ENCODE results near the gene PRR33.

Gene PRR33

GRCh38 chr11:1861435-1862411, 30.0 kb downstream of the PRR33 start:
- no peak for DNase-seq

DNA sequence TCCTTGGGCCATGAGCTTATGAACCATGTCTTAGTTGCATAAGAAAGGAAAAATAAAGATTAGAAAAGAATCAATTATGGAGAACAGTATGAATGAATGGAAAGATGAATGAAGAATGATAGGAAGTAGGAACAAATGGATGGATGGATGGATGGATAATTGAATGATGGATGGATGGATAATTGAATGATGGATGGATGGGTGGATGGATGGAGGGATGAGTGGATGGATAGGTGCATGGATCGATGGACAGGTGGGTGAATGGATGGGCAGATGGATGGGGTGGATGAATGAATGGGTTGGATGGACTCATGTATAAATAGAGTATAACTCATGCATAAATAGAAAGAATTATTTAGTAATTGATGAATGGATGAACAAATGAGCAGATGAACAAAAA, 31.6 kb downstream of the PRR33 start:
- DNase-seq, result no peak

DNA sequence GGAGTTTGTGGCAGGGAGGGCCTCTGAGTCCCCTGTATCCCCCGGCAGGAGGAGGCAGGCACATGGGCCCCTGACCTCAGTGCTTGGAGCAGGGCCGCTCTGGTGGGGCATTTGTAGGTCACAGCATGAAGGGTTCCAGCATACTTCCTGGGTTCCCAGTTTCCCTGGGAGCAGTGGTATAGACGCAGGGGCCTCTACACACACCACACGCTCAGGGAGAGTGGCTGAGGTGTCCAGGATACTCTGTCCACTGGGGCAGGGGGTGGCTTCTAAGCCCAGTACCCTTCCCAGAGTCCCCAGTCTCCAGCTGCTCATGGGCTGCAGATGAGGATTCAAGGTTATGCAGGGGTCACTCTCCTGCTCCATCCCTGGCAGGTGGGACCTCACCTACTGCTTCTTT, 32.7 kb downstream of the PRR33 start:
- no peak for DNase-seq

DNA sequence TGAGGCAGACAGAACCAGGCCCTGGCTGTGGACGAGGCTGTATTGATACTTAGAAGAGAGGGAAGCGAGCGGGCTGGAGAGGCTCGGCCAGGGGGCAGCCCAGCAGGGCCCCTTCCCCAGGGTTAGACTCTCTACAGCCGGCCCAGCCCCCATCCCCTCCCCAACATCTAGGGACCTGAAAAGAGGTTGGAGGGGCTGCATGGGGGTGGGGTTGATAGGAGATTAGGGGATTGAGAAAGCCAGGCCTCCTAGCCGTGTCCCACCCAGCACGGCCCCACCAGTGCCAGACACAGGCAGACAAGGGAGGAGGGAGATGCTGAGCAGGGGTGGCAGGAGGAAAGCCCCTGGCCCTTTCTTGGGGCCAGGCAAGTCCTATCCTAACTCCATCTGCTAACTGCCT, 33.1 kb downstream of the PRR33 start:
- no peak for DNase-seq

- no peak for DNase-seq
These were observed 33.5 kb downstream of the PRR33 start for GRCh38 chr11:1858154-1858553.

DNA sequence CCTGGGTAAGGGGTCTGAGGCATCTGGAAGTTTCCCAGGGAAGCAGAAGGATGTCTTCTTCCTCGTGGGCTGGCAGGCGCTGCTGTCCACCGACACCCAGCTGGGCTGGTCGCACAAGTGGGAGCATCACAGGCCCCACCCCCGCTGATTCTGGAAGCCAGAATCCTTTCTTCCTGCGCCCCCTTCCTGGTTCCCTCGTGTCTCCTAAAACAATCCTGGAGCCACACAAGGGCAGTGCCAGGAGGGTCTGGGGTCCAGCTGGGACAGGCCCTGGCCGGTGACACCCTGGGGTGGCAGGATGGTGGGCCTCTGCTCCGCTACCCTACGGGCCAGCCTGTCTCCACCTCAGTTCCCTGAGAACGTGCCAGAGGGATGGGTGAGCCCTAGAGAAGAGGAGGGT, 34.6 kb downstream of the PRR33 start:
- no peak for DNase-seq

- no peak for DNase-seq
These were observed 35.2 kb downstream of the PRR33 start for GRCh38 chr11:1856306-1857005.

GRCh38 chr11:1855886-1856265, 35.8 kb downstream of the PRR33 start:
- DNase-seq, result no peak

DNA sequence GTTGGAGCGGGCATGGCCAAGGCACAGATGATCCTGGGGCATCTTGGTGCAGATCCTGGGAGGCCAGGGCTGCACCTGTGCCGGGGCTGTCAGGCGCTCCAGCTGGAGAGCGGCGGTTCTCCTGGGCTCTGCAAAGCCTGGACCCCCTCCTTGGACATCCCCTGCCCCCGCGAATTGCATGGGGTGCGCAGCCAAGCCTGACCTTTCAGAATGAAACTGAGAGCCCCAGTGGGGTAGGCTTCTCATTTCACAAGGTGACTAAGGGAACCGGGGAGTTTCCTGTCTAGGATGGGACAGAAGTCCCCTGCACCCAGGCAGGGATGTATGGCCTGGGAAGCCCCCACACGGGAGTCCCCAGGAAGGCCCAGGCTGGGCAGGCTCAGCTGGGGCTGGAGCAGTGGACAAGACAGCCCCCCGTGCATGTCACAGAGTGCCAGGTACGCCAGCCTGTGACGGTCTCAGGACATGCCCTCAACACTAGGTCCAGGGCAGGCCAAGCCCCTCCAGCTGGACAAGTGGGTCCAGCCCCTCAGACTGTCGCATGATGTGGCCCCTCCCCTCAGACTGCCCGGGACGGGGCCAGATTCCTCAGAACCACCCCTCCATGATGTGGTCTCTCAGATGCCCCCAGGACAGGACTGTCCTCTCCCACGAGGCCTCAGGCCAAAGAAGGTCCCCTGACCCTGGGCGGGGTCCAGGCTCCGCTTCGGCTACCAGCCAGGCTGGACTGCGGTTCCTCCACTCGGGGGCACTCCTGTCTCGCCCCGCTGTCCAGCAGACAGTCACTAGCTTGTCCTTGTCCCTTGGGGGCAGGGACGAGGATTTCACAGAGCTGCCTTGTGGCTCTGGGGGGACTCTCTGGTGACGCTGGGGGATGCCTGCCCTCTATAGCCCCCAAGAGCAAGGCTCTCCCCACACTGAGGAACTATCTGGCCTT, 36.5 kb downstream of the PRR33 start:
- no peak for DNase-seq

- DNase-seq, result no peak
These were observed 37.4 kb downstream of the PRR33 start for GRCh38 chr11:1854132-1854948.

DNA sequence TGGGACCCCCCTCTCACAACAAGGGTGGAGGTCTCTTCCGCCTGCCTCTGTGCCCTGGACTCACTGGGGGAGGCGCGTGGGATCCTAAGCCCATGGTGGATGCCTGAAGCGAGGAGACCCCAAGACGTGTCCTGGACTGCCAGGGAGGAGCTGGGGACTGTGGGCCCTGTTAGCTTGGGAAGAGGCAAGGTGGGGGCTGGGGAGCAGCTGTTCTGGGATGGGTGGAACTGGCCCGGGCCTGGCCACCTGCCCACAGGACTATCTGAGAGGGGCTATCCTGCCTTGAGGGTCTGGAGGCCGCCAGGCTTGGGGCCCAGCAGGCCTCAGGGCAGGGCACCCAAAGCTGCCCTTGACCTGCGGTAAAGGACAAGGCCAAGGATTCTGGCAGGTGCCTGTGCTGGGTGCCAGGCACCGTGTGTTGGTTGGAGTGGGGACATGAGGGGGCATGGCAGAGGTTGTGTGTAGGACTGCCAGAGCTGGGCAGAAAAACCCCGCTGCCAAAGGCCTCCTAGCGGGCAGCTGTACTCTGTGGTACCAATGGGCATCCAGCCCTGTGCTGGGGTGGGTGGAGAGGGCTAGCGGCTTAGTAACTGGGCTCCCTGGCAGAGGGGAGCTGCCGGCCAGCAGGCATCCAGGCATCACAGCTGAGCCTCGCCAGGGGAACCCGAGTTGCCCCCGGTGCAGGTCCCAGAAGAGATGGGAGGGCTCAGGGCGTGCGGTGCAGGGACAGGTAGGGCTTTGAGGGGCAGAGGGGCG, 38.1 kb downstream of the PRR33 start:
- peak; percentile 34 for DNase-seq

DNA sequence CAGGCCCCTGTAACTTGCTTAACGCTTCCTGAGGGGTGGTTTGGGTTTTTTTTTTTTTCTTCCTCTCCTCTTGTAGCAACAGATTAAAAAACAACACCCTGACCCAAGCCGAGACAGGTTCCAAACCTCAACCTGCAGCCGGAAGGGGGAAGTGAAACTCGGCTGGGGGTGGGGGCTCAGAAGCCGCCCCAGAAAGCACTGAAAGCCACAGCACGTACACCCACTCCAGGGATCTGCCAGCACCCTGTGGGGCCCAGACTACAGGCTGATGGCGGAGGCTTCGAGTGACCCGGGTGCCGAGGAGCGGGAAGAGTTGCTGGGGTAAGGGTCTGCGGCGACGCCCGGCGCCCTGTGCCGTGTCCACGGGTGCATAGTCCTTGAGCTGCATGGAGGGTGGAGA, 38.8 kb downstream of the PRR33 start, which contains the start of gene LSP1:
TSS of gene LSP1 (plus strand) at position 208 of the 400 bp plus-strand sequence. CDS start at position 269, 61 bp downstream.
- peak; percentile 88 for DNase-seq

DNA sequence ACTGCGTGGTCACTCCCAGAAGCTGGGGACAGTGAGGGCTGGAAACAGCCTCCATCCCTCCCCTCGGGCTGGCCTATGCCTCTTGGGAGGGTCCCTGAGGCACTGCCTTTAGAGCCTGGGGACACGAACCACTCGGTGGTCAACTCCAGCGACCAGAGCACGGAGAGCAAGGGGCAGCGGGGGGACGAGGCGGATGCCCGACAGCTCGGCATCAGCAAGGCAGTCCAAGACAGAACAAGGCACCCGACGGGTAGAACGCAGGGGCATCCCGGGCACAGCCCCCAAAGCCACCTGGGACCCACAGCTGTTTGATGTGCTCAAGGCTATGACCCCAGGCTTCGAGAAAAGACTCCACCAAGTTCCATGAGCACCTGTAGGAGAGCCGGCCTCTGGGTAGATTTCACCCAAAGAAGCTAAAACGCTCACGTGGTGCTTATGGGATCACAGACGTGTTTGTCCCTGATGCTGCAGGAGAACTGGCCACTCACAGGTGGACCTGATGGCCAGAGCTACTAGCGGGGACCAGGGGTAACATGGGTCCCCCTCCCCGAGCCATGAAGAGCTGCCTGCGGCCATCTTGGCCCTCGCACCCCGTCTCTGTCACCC, 39.3 kb downstream of the PRR33 start:
- DNase-seq, result no peak

- no peak for DNase-seq
These were observed 40.1 kb downstream of the PRR33 start for GRCh38 chr11:1851468-1852180.

GRCh38 chr11:1848640-1849430, 42.9 kb downstream of the PRR33 start:
- no peak for DNase-seq

DNA sequence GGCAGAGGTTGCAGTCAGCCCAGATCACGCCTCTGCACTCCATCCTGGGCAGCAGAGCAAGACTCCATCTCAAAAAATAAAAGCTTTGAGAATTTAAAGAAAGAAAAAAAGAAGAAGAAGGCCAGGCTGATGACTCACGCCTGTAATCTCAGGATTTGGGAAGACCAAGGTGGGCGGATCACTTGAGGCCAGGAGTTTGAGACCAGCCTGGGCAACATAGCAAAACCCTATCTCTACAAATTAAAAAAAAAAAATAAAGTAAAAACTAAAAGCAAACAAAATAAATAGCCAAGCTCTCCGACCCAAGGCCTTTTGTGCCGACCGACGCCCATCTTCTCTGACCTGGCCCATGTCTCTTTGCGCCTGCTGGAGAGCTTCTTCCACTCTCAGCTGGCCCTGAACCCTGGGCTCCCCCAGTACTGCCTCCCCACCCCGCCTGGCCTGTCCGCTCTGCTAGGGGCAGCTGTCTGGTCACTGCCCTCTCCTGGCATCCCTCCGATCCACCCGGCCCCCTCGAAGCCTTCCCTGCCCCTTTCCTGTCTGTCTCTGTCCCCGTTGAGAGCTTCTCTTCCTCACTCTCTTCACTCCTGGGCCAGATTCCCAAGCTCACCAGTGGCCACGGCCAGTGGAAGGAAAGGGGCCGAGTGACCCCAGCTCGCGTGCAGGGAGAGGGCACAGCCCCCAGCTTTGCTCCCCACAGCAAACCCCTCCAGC, 43.6 kb downstream of the PRR33 start:
- DNase-seq, result no peak

DNA sequence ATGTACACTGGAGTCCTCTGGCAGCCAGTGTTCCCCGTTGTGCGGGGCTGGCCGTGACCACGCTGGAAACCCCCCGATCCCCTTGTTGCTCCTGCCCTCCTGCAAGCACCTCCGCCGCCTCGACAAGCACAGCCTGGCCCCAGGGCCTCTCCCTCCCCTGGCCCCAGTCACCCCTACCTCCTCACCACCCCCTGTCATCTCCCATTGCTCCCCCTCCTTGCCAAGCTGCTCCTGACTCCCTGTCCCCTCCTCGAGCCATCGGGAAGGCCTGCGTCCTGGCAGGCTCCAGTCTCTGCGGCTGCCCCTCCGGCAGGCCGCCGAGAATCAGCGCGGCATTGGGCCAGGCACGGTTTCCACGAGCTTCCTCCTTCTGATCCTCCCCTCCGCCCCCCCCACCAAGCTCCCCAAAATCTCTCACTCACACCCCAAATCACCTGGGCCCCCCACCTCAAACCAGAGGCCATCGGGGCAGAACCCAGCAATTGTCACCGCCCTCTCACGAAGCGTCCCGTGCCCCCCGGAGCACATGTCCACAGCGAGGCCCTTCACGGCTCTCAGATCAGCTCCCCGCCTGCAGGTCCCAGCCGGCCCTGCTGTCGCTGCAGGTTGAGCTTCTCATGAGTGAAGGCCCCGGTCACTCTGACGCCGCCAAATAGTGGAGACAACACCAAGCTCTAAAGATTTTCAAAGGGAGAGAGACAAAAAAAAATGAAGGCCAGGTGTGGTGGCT, 44.5 kb downstream of the PRR33 start:
- DNase-seq, result no peak

GRCh38 chr11:1846453-1846932, 45.2 kb downstream of the PRR33 start:
- no peak for DNase-seq
